Measurements from ENCODE around the gene CTSH.
A peak's percentile ranks its signal among the peaks of the same experiment; 100 is the strongest.

DNA sequence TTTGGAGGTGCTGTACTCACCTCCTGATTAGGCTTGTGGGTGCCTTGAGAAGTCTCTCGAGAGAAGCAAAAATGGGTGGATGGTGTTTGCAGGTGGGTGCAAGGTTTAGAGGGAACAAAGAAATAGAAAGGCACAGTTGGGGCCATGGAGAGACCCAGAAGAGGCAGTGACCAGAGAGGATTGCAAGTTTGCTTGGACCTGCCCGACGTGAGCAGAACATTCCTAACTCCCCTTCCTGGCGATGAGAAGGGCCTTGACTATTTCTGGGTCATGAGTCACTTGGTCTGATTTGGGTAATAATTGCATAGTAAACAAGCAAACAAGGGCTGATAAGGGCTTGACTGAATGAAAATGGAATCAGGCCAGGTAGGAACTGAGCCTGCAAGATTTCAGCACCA is 7.0 kb upstream of the CTSH start:
- TF ChIP-seq, protein P1, sequence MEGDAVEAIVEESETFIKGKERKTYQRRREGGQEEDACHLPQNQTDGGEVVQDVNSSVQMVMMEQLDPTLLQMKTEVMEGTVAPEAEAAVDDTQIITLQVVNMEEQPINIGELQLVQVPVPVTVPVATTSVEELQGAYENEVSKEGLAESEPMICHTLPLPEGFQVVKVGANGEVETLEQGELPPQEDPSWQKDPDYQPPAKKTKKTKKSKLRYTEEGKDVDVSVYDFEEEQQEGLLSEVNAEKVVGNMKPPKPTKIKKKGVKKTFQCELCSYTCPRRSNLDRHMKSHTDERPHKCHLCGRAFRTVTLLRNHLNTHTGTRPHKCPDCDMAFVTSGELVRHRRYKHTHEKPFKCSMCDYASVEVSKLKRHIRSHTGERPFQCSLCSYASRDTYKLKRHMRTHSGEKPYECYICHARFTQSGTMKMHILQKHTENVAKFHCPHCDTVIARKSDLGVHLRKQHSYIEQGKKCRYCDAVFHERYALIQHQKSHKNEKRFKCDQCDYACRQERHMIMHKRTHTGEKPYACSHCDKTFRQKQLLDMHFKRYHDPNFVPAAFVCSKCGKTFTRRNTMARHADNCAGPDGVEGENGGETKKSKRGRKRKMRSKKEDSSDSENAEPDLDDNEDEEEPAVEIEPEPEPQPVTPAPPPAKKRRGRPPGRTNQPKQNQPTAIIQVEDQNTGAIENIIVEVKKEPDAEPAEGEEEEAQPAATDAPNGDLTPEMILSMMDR (IDR thresholded peaks at IDR 0.05) = no peak
- TF ChIP-seq POLR2AphosphoS5 (IDR thresholded peaks at IDR 0.05; ENCODE audit: low read depth, low read length) = peak; percentile 88
- TF ChIP-seq REST (IDR thresholded peaks at IDR 0.05; ENCODE audit: insufficient read depth in 1 of 2, low read depth in 2 of 2, low read length in 1 of 2) = no peak

All from Panc1 (cell line).